ENCODE measurements around the gene BCL6B.
"Not testable (repeated sequence)": the region's sequence is repeated elsewhere in the genome, so short reads cannot be mapped to it uniquely, and the experiment has no call there.

The BCL6B gene

DNA sequence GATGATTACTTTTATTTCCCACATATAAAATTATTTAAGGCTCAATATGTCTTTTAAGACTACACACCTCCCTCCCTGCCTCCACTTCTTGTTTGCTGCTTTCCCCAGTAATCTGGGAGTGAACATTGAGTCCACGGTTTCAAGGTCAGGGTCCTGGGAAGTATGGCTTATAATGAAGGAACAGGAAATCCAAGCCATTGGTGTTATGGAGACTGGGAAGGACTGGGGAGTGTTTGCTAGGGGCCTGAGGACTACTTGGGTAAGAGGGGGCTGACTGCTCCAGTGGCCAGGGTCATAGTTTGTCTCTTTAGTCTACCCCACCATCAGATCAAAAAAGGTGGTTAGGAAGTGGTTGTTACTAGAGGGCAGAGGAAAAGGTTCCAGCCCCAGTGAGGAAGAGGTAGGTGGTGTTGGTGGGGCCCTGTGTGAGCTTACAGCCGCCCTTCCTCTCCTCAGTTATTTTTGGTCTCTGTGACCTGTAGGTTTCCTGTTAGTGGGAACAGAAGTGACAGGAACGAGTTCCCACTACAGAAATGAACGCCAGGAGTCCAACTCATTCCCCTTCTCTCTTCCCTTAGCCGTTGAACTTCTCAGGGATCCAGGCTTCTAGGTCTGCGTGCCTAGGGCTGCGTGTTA lies 12.2 kb downstream of the BCL6B start:
- DNase-seq = peak; percentile 70

DNA sequence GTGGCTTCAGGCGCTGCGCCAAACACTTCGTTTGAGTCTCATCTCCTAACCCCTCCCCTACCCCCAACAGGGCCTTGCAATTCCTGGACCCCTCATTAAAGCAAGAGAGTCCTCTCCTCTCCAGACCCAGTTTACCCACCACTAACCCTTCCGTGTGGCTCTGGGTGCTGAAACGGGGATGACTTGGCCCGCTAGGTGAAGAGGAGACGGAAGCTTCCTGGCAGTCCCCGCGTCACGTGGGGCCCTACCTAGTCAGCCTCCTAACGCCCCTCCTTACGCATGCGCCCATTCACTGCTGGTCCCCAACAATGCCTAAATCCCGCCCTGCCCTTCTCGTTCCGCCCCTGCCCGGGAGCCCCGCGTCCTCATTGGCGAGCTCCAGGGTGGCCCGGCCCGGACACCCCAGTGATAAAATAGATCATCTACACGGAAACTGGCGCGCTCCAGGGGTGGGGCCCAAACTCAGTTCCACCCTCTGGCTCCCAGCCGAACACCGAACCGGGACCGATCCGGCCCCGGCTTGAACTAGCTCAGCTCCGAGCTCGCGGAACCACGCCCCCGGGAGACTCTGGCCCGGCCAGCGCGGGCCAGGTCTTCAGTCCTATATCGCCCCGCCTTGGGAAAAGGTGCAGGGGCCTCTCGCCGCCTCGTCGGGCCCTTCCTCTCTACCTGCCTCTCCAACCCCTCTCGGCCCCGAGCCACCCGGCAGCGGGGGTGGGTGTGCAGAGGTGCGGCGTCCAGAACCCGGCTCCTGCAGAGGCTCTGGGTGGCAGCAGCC lies 12.9 kb downstream of the BCL6B start, which contains the start of gene SLC16A13:
Gene SLC16A13, plus strand, starts transcription at position 425 of the 778 bp plus-strand sequence. CDS start 368 bp downstream, outside the sequence.
- DNase-seq = peak; percentile 99

DNA sequence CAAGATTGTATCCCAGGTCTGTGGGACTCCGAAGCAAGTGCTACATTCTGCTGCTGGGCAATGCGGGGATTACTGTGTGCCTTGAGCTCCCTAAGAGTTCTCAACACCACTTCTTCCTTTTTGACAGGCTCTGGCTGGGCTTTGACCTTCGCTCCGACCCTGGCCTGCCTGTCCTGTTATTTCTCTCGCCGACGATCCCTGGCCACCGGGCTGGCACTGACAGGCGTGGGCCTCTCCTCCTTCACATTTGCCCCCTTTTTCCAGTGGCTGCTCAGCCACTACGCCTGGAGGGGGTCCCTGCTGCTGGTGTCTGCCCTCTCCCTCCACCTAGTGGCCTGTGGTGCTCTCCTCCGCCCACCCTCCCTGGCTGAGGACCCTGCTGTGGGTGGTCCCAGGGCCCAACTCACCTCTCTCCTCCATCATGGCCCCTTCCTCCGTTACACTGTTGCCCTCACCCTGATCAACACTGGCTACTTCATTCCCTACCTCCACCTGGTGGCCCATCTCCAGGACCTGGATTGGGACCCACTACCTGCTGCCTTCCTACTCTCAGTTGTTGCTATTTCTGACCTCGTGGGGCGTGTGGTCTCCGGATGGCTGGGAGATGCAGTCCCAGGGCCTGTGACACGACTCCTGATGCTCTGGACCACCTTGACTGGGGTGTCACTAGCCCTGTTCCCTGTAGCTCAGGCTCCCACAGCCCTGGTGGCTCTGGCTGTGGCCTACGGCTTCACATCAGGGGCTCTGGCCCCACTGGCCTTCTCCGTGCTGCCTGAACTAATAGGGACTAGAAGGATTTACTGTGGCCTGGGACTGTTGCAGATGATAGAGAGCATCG lies 15.4 kb downstream of the BCL6B start:
- DNase-seq = no peak

DNA sequence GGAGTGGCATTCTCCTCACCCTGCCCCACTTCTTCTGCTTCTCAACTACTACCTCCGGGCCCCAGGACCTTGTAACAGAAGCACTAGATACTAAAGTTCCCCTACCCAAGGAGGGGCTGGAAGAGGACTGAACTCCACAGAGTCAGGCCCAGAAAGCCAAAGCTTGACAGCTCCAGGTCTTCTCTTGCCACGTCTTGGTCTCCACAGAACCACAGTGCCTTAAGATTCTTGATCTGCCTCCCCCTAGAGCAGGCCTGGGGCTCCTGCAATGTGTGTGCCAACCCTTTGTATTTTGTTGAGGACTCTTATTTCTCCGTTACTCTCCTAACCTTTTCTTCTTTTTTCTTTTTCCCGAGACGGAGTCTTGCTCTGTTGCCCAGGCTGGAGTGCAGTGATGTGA lies 17.0 kb downstream of the BCL6B start:
- no peak for DNase-seq

DNA sequence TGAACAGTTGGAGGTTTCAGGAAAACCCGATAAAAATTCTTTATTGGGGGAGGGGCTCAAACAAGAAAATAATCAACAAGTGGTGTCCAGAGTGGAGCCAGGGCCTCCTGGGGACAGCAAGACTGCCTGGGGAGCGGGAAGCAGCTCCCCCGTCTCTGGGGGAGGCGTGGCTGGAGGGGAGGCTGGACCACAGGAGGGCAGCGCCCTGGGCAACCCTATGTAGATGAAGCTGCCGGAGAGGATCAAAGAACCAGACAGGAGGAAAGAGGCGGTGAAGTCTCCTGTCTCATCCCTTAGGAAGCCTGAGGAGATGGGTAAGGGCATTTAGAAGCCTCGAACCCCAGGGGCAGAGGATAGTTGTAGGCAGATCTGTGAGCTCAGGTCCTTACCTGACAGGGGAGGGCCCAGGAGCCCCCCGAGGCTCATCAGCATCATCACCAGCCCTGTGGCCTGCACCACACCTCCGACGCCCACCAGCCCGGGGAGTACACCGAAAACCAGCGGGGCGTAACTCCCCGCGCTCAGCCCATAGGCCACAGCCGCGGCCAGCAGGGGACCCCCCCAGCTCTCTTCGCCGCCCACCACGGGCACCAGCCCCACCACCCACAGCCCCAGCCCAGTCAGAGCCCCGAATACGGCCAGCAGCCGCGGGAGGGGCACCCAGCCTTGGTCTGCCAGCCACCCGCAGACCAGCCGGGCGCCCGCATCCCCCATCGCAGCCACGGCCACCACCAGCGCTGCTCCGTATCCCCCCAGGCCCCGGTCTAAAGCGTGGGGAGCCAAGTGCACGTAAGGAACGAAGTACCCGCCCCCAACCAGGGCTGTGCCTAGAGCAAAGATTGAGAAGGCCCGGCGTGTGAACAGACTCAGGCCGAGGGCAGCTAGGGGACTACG lies 19.0 kb downstream of the BCL6B start:
- DNase-seq = no peak

DNA sequence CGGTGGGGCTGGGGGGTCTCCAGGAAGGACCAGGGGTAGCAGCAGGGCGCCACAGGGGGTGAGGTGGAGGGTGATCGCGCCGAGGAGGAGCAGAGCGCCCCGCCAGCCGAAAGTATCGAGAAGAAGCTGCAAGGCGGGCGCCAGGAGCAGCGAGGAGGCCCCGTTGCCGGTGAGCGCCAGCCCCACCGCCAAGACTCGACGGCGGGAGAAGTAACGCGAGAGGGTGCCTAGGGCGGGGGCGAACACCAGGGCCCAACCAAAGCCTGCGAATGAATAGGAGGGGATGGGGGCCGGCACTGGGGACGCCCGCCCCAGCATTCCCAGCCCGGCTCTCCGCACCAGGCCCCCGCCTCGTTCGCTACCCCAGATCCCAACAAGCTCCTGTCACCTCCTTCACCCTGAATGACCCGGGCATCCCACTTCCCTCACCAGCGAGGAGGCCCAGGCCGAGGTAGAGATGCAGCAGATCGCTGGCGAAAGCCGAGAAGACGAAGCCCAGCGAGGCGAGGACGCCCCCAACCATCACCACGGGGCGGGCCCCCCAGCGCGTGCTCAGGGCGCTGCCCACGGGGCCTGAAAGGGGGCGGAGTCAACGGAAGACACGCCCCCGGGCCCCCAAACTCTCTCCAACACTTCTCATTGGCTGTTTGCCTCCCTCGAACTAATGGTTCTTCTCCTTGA lies 19.8 kb downstream of the BCL6B start:
- DNase-seq = no peak

DNA sequence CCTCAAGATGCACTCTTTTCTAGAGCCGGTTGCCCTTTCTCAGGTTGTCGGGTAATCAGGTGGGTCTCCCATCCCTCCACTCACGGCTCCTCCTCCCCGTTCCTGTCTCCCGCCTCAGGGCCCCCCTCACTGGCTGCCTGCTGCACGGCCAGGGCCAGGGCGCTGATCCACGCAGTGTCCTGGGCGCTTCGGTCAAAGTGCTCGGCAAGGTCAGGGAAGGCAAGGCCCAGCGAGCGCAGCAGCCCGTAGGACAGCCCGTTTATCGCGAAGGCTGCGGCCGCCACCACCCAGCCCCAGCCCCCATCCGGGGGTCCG lies 20.3 kb downstream of the BCL6B start:
- DNase-seq = no peak

DNA sequence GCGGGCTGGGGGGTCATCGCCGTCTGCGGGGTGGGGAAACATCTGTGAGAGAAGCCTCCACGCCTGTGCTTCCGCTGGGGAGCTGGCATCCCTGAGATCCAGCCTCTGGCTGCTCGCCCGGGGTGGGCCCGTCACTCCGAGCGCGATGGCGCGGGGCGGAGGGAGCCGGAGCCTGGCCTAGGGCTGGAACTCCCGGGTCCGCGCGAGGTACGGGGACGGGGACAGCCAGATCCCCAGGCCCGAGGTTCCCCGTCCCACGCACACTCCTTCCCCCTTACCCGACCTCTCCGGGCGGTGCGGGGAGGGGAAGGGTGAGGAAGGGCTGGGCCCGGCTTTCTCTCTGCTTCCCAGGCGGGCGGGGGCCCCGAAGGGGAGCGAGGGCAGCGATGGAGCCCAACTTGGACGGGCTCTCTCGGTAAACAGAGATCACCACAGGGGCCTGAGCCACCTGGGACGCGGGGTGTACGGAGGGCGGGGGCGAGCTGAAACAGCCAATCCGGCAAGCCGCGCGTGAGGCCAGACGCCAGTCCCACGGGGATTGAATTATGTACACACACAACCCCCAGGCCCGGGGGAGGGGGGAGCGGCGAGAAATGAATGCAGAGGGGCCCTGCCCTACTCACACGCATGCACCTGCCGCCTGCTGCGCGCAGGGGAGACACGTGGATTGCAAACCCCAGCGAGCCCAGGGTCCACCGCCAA lies 20.8 kb downstream of the BCL6B start, which contains the start of gene SLC16A11:
Gene SLC16A11, minus strand, starts transcription at position 596 of the 702 bp plus-strand sequence. Its CDS starts 579 bp downstream, at position 17.
- DNase-seq = no peak

DNA sequence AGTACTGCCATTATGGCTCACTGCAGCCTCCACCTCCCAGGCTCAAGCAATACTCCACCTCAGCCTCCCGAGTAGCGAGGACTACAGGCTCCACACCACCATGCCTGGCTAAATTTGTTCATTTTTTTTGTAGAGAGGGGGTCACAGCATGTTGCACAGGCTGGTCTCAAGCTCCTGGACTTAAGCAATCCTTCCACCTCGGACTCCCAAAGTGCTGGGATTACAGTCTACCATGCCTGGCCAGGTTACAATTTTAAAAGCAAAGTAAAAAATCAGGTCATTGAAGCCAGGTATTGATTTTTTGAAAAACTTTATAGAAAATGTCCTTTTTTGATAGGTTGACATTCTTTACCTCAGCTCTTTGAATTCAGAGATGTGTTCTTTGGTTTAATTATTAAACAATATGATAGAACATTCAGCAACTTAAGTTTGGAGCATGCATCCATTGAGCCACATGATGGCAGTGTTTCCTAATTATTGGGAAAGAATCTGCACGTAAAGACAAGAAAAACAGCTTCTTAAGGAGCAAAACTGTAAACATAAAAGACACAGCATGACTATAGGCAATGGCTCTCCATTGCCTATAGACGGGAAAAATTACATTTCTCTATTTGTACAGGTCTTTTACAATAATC lies 22.8 kb downstream of the BCL6B start:
- DNase-seq = peak; percentile 71

DNA sequence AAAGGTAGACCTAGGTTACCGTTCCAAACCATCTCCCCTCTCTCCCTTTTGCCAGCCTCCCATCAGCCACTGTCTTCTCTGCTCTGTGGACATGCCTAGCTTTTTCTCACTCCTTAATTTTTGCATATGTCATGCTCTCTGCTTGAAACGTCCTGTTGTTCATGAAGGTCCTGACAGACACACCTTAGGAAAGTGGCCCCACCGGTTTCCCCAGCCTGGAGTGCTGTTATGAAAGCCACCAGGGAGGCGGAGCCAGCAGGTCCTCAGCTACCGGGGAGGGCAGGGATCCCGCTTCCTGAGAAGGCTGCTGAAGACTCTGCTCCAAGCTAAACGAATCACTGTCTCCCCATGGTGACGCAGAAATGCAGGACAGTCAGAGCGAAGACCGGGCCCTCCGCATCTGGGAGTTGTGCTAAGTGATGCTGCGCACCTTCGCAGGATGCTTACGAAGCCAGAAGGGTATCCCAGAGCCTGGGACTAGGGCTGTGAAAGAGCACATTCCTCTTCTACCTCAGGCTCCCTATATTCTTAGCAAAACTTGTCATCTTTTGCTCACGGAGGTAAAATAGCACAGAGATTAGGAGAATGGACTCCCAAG lies 23.4 kb downstream of the BCL6B start:
- DNase-seq = peak; percentile 32

DNA sequence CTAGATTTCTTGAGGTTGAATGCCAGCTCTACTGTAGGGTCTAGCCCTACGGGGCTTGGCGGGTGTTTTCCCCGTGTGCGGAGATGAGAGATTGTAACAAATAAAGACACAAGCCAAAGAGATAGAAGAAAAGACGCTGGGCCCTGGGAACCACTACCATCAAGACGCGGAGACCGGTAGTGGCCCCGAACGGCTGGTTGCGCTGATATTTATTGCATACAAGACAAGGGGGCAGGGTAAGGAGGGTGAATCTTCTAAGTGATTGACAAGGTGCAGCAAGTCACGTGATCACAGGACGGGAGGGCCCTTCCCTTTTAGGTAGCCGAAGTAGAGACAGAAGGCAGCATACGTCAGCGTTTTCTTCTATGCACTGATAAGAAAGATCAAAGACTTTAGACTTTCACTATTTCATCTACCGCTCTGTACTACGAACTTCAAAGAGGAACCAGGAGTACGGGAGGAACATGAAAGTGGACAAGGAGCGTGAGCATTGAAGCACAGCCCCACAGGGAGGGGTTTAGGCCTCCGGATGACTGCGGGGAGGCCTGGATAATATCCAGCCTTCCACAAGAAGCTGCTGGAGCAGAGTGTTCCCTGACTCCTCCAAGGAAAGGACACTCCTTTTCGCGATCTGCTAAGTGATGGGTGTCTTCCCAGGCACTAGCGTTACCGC lies 24.0 kb downstream of the BCL6B start:
- DNase-seq = peak; percentile 87

DNA sequence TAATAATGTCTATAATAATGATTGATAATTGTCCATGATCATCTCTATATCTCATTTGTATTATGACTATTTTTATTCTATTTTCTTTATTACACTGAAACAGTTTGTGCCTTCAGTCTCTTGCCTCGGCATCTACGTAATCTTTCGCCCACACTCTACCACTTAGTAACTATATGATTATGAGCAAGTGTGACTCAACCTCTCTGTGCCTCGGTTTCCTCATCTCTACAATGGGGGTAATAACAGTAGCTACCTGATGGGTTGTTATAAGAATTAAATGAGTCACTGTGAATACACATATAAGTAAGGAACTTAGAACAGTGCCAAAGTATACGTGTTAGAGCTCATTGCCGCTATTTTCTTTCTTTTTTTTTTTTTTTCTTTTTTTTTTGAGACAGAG lies 24.7 kb downstream of the BCL6B start:
- DNase-seq = peak; percentile 86

DNA sequence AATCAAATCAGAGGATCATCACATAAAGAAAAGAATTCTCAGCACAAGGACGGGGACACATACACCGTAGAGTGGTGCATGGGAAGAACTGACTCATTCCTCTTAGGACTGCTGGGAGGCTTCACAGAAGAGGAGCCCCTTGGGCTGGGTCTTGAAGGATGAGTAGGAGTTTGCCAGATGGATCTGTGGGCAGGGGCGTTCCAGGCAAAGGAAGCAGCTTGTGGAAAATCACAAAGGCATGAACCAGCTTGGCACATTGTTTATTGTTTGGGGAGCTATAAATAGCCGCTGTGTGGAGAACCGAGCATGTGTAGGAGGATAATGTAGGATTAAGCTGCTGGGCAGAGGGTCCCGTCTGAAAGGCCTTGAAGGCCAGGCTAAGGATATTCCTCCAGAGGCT lies 26.1 kb downstream of the BCL6B start:
- DNase-seq = no peak

DNA sequence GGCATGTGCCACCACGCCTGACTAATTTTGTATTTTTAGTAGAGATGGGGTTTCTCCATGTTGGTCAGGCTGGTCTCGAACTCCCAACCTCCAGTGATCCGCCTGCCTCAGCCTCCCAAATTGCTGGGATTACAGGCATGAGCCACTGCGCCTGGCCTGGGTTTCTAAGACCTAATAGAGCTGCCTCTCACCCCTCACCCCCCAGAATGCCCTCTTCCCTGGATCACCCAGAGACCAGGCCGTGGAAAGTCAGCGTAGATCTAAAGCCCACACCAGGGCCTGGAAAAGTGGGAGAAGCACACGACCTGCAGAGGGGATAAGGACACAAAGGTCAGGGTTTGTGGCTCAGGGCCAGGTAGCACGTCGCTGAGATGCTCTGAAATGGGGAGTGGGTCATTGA lies 27.7 kb downstream of the BCL6B start:
- DNase-seq = not testable (repeated sequence)

DNA sequence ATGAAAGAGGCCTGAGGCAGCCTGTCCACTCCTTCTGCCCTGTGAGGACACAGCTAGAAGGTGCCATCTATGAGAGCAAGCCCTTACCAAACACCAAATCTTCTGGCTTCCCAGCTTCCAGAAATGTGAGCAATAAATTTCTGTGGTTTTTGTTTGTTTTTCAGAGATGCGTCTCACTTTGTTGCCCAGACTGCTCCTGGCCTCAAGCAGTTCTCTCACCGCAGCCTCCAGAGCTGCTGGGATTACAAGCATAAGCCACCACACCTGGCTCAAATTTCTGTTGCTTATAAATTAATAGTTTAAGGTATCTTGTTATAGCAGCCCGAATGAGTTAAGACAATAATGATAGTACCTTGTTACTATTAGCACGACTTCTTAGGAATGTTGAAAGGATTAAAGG lies 33.5 kb downstream of the BCL6B start:
- no peak for DNase-seq

DNA sequence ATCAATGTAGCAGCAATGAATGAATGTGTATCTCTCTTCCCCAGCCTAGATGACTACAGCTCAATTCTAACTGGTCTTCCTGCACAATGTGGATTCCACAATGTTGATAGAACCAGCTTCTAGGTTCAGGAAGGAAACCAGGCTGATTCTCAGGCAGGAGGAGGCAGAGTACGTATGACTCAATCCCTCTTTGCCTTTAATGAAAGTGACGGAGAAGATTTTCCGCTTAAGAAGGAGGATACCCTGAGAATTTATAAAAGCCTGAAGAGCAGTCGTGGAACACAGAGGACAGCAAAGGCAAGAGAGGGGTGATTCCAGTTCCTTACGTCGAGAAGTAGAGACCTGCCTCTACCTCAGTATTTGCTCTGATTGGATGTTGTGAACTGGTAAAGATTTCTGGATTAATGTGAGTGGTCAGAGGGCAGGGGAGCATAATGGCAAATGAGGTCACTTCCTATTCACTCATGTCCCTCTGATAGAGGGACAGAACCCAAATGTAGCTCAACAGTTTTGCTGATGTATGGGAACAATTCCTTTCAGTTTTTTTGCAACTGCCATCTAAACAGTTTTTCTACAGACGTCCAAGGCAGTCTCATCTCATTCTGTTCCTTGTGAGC lies 36.1 kb downstream of the BCL6B start:
- no peak for DNase-seq

DNA sequence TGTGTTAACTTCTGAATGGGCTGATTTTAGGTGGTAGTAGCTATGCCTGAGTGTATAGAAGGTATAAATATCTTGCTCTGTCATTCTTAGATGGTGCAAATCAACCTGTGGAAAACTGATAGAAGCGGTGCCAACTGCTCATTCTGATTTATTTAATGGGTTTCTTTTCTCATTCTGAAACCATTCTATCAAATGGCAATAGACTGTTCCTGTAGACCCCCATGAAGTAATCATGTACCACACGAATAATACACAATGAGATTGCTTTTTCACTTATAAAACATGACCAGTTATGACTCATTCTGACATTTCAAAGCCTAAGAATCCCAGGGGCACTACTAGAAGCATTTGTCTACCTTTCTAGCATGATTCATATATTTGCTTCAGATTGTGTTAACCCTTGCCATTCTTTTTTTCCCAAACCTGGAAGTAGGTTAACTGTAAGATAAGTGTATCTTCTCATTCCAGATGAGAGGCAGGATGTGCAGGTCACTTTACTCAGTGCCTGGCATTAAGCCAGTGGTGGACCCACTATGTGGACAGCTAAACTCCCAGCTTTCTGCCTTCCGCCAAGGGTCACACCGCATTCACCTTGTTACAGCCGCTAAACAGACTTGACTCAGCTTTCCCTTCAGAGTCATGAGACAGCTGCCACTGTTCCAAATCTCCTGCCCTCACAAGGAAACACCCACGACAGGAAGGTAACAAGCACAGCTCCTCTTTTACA lies 37.5 kb downstream of the BCL6B start:
- peak; percentile 54 for DNase-seq

DNA sequence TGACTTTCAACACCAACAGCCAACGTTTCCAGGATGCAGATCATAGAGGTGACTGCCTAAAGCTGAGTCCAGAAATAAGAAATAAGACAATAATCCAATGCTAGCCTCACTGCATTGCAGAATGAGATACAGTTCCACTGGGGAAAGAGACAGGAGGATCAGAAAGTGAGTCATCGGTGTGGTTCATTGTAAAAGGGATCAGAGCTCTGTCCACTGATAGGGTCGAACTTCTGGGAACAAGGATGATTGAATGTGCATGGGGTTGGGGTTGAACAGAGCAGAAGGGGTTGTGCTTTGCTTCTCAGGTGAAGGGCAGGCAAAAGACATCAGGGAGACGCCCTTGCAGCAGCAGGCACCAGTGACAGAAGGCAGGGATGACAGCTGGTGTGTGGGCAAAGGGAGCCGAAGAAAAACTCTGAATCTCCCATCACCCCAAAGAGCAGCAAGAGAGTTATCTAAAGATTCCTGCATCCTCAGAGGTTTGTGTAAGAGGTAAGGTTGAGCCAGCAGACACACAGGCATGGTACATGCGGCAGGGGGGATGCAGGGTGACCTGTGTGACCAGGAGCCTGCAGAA lies 40.8 kb downstream of the BCL6B start:
- DNase-seq = no peak

Data from activated CD4-positive, alpha-beta T cell treated with anti-CD3 and anti-CD28 coated beads, Interleukin-2, amount 50 U/mL, for 16 hours (primary cell).